IMR-90 (cell line): ENCODE data around the gene NCAPH2. TPM values are rescaled to one million over a fixed set of nuclear protein-coding genes. Genes with fewer than 3 reads are reported as not detected.

Experiments used
- ATAC-seq: fragments of 200-7000 bp; cut with Tn5 transposase; 2 replicates; pipeline ENCODE4 v1.9.1; 2020; ENCODE audit warnings: low read depth, mild to moderate bottlenecking, moderate library complexity
- BruUV-seq: library from RNA; stranded (reverse); fragments of 400-500 nt; replicated peaks from 2 replicates; lab custom pipeline; 2021; lab: Mats Ljungman, UMichigan
- CTCF ChIA-PET: fragments of 300-600 bp; formaldehyde crosslinking; extraction: SDS; loops from one replicate; lab custom pipeline; 2021; ENCODE audit warnings: antibody characterized with exemption; lab: Yijun Ruan, JAX
- POLR2A ChIA-PET: fragments of 300-600 bp; sonication (Branson Sonifier 250); formaldehyde crosslinking; loops from one replicate; lab custom pipeline; 2022; ENCODE audit warnings: antibody characterized with exemption; ENCODE audit not compliant: unreplicated experiment; lab: Charles Lee
- DNase-seq: peaks from one replicate; pipeline ENCODE4 v3.0.0; 2013
- H2AFZ ChIP-seq: replicated peaks from 2 replicates; pipeline ENCODE3; 2013; ENCODE audit warnings: low read length, mild to moderate bottlenecking; ENCODE audit not compliant: poor library complexity
- H2AK5ac ChIP-seq: 2 replicates; pipeline ENCODE4 v1.6.1; 2013; ENCODE audit warnings: low read depth, low read length, inconsistent platforms
- H2AK9ac ChIP-seq: replicated peaks from 2 replicates; pipeline ENCODE3; 2013; ENCODE audit warnings: mild to moderate bottlenecking, low read depth, low read length, moderate library complexity; ENCODE audit not compliant: poor library complexity
- H2BK120ac ChIP-seq: 2 replicates; pipeline ENCODE4 v1.6.1; 2013; ENCODE audit warnings: low read depth, low read length, inconsistent platforms
- H2BK15ac ChIP-seq: 3 replicates; pipeline ENCODE4 v1.6.1; 2013; ENCODE audit warnings: low read depth, low read length, inconsistent platforms
- H2BK20ac ChIP-seq: 2 replicates; pipeline ENCODE4 v1.6.1; 2013; ENCODE audit warnings: low read depth, mild to moderate bottlenecking, inconsistent platforms, low read length, moderate library complexity
- H2BK5ac ChIP-seq: 2 replicates; pipeline ENCODE4 v1.6.1; 2013; ENCODE audit warnings: mild to moderate bottlenecking, low read depth, low read length, inconsistent platforms; ENCODE audit not compliant: poor library complexity, severe bottlenecking
- H3K14ac ChIP-seq: replicated peaks from 2 replicates; pipeline ENCODE4 v1.6.1; 2013; ENCODE audit warnings: low read depth, low read length, inconsistent platforms
- H3K18ac ChIP-seq: 2 replicates; pipeline ENCODE4 v1.6.1; 2013; ENCODE audit warnings: low read depth, low read length, control low read depth
- H3K23ac ChIP-seq: 2 replicates; pipeline ENCODE4 v1.6.1; 2013; ENCODE audit warnings: low read depth, low read length, inconsistent platforms
- H3K27ac ChIP-seq: 2 replicates; pipeline ENCODE4 v1.5.1; 2013; ENCODE audit warnings: mild to moderate bottlenecking, control low read depth, low read length; ENCODE audit not compliant: insufficient read depth
- H3K27me3 ChIP-seq: 2 replicates; pipeline ENCODE4 v1.6.1; 2013; ENCODE audit warnings: low read length; ENCODE audit not compliant: control insufficient read depth, insufficient read depth
- H3K36me3 ChIP-seq: 2 replicates; pipeline ENCODE4 v1.6.1; 2013; ENCODE audit warnings: low read length, mixed read lengths; ENCODE audit not compliant: control insufficient read depth, insufficient read depth
- H3K4ac ChIP-seq: 2 replicates; pipeline ENCODE4 v1.6.1; 2013; ENCODE audit warnings: low read depth, low read length, inconsistent platforms
- H3K4me1 ChIP-seq: 2 replicates; pipeline ENCODE4 v1.6.1; 2013; ENCODE audit warnings: low read length, mixed read lengths; ENCODE audit not compliant: control insufficient read depth, insufficient read depth
- H3K4me2 ChIP-seq: 2 replicates; pipeline ENCODE4 v1.6.1; 2013; ENCODE audit warnings: low read depth, mild to moderate bottlenecking, control low read depth, low read length, moderate library complexity
- H3K4me3 ChIP-seq: 2 replicates; pipeline ENCODE4 v1.5.1; 2013; ENCODE audit warnings: low read depth, mild to moderate bottlenecking, control low read depth, low read length, moderate library complexity; ENCODE audit not compliant: insufficient read depth
- H3K56ac ChIP-seq: 2 replicates; pipeline ENCODE4 v1.6.1; 2013; ENCODE audit warnings: low read length, inconsistent platforms; ENCODE audit not compliant: insufficient read depth; ENCODE audit errors: extremely low read depth
- H3K79me1 ChIP-seq, 2 experiments: 2 replicates each; pipeline ENCODE4 v1.6.1; 2013; ENCODE audit warnings: low read length in 2 of 2, inconsistent platforms in 1 of 2, low read depth in 1 of 2
- H3K9ac ChIP-seq: 2 replicates; pipeline ENCODE4 v1.6.1; 2013; ENCODE audit warnings: low read depth, low read length, control low read depth
- H3K9me1 ChIP-seq: 2 replicates; pipeline ENCODE4 v1.6.1; 2013; ENCODE audit warnings: low read length, inconsistent platforms; ENCODE audit not compliant: insufficient read depth
- H3K9me3 ChIP-seq: 2 replicates; pipeline ENCODE4 v1.6.1; 2013; ENCODE audit warnings: low read length; ENCODE audit not compliant: control insufficient read depth, insufficient read depth
- H4K20me1 ChIP-seq: 2 replicates; pipeline ENCODE4 v1.6.1; 2013; ENCODE audit warnings: low read length, inconsistent platforms; ENCODE audit not compliant: insufficient read depth
- H4K5ac ChIP-seq: 2 replicates; pipeline ENCODE4 v1.6.1; 2013; ENCODE audit warnings: mild to moderate bottlenecking, low read depth, low read length, control low read depth
- H4K8ac ChIP-seq, 2 experiments: 2 replicates each; pipeline ENCODE4 v1.6.1; 2013; ENCODE audit warnings: low read depth in 2 of 2, low read length in 2 of 2, control low read depth in 1 of 2, inconsistent platforms in 1 of 2
- H4K91ac ChIP-seq: 2 replicates; pipeline ENCODE4 v1.6.1; 2013; ENCODE audit warnings: low read depth, low read length, inconsistent platforms; ENCODE audit not compliant: insufficient read depth
- CEBPB ChIP-seq: IDR thresholded peaks from 2 replicates; pipeline ENCODE4 v1.6.1; 2012; ENCODE audit warnings: low read depth, low read length, improper control_type of control experiment
- CTCF ChIP-seq: conservative IDR thresholded peaks from 2 replicates; pipeline ENCODE4 v1.5.1; 2012; ENCODE audit warnings: mild to moderate bottlenecking, low read depth, low read length, improper control_type of control experiment
- MAZ ChIP-seq: IDR thresholded peaks from 2 replicates; pipeline ENCODE4 v1.6.1; 2012; ENCODE audit warnings: low read depth, mild to moderate bottlenecking, low read length, improper control_type of control experiment, moderate library complexity, borderline replicate concordance
- RAD21 ChIP-seq: IDR thresholded peaks from 2 replicates; pipeline ENCODE4 v1.6.1; 2012; ENCODE audit warnings: low read length, improper control_type of control experiment
- WGBS, 2 experiments: methylation state at CpG; one replicate each; pipeline versions ENCODE4 v1.1.5 to v1.1.7; 2013; ENCODE audit warnings: missing lambda C conversion rate in 2 of 2; ENCODE audit not compliant: insufficient read length in 1 of 2; ENCODE audit errors: extremely low coverage in 2 of 2; 5-methylcytosine and 5-hydroxymethylcytosine counted together
- dilution Hi-C: fragments of 300-500 bp; cut with HindIII; formaldehyde crosslinking; loops from one replicate; pipeline ENCODE4 v1.14.3; 2018; ENCODE audit warnings: low sequenced_read_pairs; ENCODE audit not compliant: unreplicated experiment
- in situ Hi-C: fragments of 300-500 bp; cut with MboI; formaldehyde crosslinking; loops from 3 replicates; pipeline ENCODE4 v1.14.3; 2019; ENCODE audit warnings: low sequenced_read_pairs, inconsistent platforms, mixed read lengths
- intact Hi-C: fragments of 100-400 bp; cut with micrococcal nuclease; formaldehyde crosslinking; loops from 2 replicates; pipeline ENCODE4 v1.10.0; 2022
- polyA plus RNA-seq, 3 experiments: library from polyadenylated mRNA; depleted of rRNA; stranded (reverse); fragments of >200 nt; gene quantifications; 2 replicates each; pipeline ENCODE4 v1.2.3, GENCODE V29; 2012; ENCODE audit warnings: low replicate concordance in 1 of 3
- total RNA-seq: library from RNA; depleted of rRNA; stranded (reverse); fragments of >200 nt; gene quantifications from 2 replicates; pipeline ENCODE4 v1.2.3, GENCODE V29; 2012

NCAPH2 gene
- total and polyA plus RNA-seq, 2 of the 4 experiments (the other 2 are of a cell fraction) = 30.2 to 38.5 TPM

- peak within 1 kb of the TSS; percentile 17; the same call in 1 of the 2 replicates for H3K56ac ChIP-seq
- CTCF ChIA-PET = no interaction called here
- TF ChIP-seq CEBPB = peak; percentile 67
- TF ChIP-seq CTCF = no peak
- peak; percentile 66; the same call in 1 of the 2 replicates for TF ChIP-seq MAZ
- no peak for TF ChIP-seq RAD21
- ATAC-seq = peak; percentile 77
- H3K9me1 ChIP-seq = no peaks in the 10 kb centered on the region; the same call in 1 of the 2 replicates
- H4K5ac ChIP-seq = no peak within 1 kb of the TSS; the same call in 1 of the 2 replicates
- H3K36me3 ChIP-seq = peaks cover 4% of the 10 kb centered on the region; the same call in 1 of the 2 replicates
- BruUV-seq = no TSS peak
- no peak within 1 kb of the TSS for H2BK5ac ChIP-seq
- H2AK5ac ChIP-seq = peak within 1 kb of the TSS; percentile 87
- peak within 1 kb of the TSS; percentile 86 for H2AFZ ChIP-seq
- no peaks in the 10 kb centered on the region; the same call in 1 of the 2 replicates for H4K20me1 ChIP-seq
- POLR2A ChIA-PET = no interaction called here
- peaks cover 0 to 3% of the 10 kb centered on the region in 2 experiments; a peak in 1 of 4 replicates for H3K79me1 ChIP-seq
- H2BK120ac ChIP-seq = peak within 1 kb of the TSS; percentile 72
- peak within 1 kb of the TSS; percentile 17 for H3K27ac ChIP-seq
- H3K27me3 ChIP-seq = peaks cover 21% of the 10 kb centered on the region
- in situ Hi-C loops (no loop called here), dilution Hi-C loops (no loop called here), intact Hi-C loops (no loop called here)
- WGBS, 2 experiments = 5% methylated on average over 23 of the region's 70 CpGs; no CpG with 5 or more reads in 1 of the 2 experiments
- H3K23ac ChIP-seq = peak within 1 kb of the TSS; percentile 78
- H3K14ac ChIP-seq = peak within 1 kb of the TSS; percentile 85
- H2BK20ac ChIP-seq = no peak within 1 kb of the TSS
- H2BK15ac ChIP-seq = no peak within 1 kb of the TSS; the same call in 2 of the 3 replicates
- no peak for DNase-seq
- H4K91ac ChIP-seq = peak within 1 kb of the TSS; percentile 94
- peak within 1 kb of the TSS; percentile 91 for H3K4ac ChIP-seq
- peak within 1 kb of the TSS; percentile 57 for H3K4me3 ChIP-seq
- peak within 1 kb of the TSS; percentile 64 for H3K9ac ChIP-seq
- no peaks in the 10 kb centered on the region; the same call in 1 of the 2 replicates for H3K4me1 ChIP-seq
- peak within 1 kb of the TSS; percentile 99 for H2AK9ac ChIP-seq
- no peaks in the 10 kb centered on the region for H3K9me3 ChIP-seq
- H3K4me2 ChIP-seq = peak within 1 kb of the TSS; percentile 53
- peak within 1 kb of the TSS; percentile 79 to 97; a peak in 3 of 4 replicates for H4K8ac ChIP-seq
- peak within 1 kb of the TSS; percentile 1; the same call in 1 of the 2 replicates for H3K18ac ChIP-seq
Observed at GRCh38 chr22:50481440-50482106, 26.5 kb upstream of the NCAPH2 start, which contains the start of gene ADM2. TSS of gene ADM2 (plus strand) at chr22:50481543. CDS start at chr22:50481848, 305 bp downstream.
